GM12878 (cell line): ENCODE measurements around the gene ZNF30. TPM values are rescaled to one million over a fixed set of nuclear protein-coding genes. Genes with fewer than 3 reads are reported as not detected.

Experiments used
- ATAC-seq: fragments of 200-7000 bp; cut with Tn5 transposase; 3 replicates; pipeline ENCODE4 v1.9.1; 2020; ENCODE audit warnings: mild to moderate bottlenecking, moderate library complexity
- BruUV-seq: library from RNA; stranded (reverse); fragments of 400-500 nt; replicated peaks from 2 replicates; lab custom pipeline; 2021; lab: Mats Ljungman, UMichigan
- CTCF ChIA-PET: fragments of 300-600 bp; sonication (Branson Sonifier 250); formaldehyde crosslinking; extraction: SDS; loops from one replicate; lab custom pipeline; 2021; ENCODE audit warnings: inconsistent platforms; lab: Yijun Ruan, JAX
- POLR2A ChIA-PET: fragments of 350-600 bp; formaldehyde crosslinking; extraction: SDS; loops from one replicate; lab custom pipeline; 2021; ENCODE audit warnings: inconsistent platforms; lab: Charles Lee
- RAD21 ChIA-PET: fragments of 300-600 bp; sonication (Branson Sonifier 250); formaldehyde crosslinking; loops from one replicate; lab custom pipeline; 2023; ENCODE audit warnings: antibody characterized with exemption; ENCODE audit not compliant: unreplicated experiment; lab: Charles Lee
- SMC1A ChIA-PET: fragments of 300-600 bp; sonication (Branson Sonifier 250); formaldehyde crosslinking; loops from one replicate; lab custom pipeline; 2023; ENCODE audit not compliant: unreplicated experiment, uncharacterized antibody; lab: Charles Lee
- DNase-seq: peaks from one replicate; pipeline ENCODE4 v3.0.0-alpha.2; 2011; ENCODE audit warnings: low read depth, low spot score
- FAIRE-seq: peaks from 3 replicates; lab custom pipeline; 2011; peaks lifted over from hg19 to GRCh38; lab: Jason Lieb, UNC
- H2AFZ ChIP-seq: 2 replicates; pipeline ENCODE4 v1.6.0; 2011; ENCODE audit warnings: low read depth, low read length, control low read depth; ENCODE audit not compliant: control insufficient read depth
- H3K27ac ChIP-seq: 2 replicates; pipeline ENCODE4 v1.5.1; 2011; ENCODE audit warnings: control low read depth; ENCODE audit not compliant: control insufficient read depth, insufficient read depth
- H3K27me3 ChIP-seq, 2 experiments: replicated peaks in 1 of 2; 2 replicates each; pipeline versions ENCODE4 v1.6.0 to v1.6.1; 2011; ENCODE audit warnings: low read length in 1 of 2; ENCODE audit not compliant: control insufficient read depth in 2 of 2, insufficient read depth in 2 of 2
- H3K36me3 ChIP-seq, 2 experiments: 2 replicates each; pipeline ENCODE4 v1.5.1; 2011; ENCODE audit warnings: low read length in 1 of 2; ENCODE audit not compliant: control insufficient read depth in 2 of 2, insufficient read depth in 2 of 2
- H3K4me1 ChIP-seq: 2 replicates; pipeline ENCODE4 v1.6.1; 2011; ENCODE audit warnings: mild to moderate bottlenecking, low read length, moderate library complexity, mixed read lengths; ENCODE audit not compliant: control insufficient read depth, insufficient read depth
- H3K4me2 ChIP-seq: 2 replicates; pipeline ENCODE4 v1.6.0; 2011; ENCODE audit warnings: control low read depth; ENCODE audit not compliant: control insufficient read depth, insufficient read depth
- H3K4me3 ChIP-seq: fragments of 200-600 bp; sonication (generic); 2 replicates; pipeline ENCODE4 v1.5.1; 2016
- H3K79me2 ChIP-seq: 2 replicates; pipeline ENCODE4 v1.6.0; 2011; ENCODE audit warnings: low read length; ENCODE audit not compliant: control insufficient read depth, insufficient read depth
- H3K9ac ChIP-seq: 2 replicates; pipeline ENCODE4 v1.8.0; 2011; ENCODE audit warnings: low read length, control low read depth, mixed read lengths; ENCODE audit not compliant: control insufficient read depth, insufficient read depth
- H3K9me3 ChIP-seq: replicated peaks from 3 replicates; pipeline ENCODE4 v1.5.1; 2011; ENCODE audit warnings: mild to moderate bottlenecking, low read length; ENCODE audit not compliant: control insufficient read depth, insufficient read depth
- H4K20me1 ChIP-seq: 2 replicates; pipeline ENCODE4 v1.6.0; 2011; ENCODE audit not compliant: control insufficient read depth, insufficient read depth
- WGBS: methylation state at CpG from one replicate; pipeline ENCODE4 v1.1.6; 2016; ENCODE audit warnings: low lambda C conversion rate; ENCODE audit not compliant: insufficient replicate concordance, insufficient coverage; ENCODE audit errors: missing lambda C conversion rate; 5-methylcytosine and 5-hydroxymethylcytosine counted together
- in situ Hi-C: fragments of 300-500 bp; cut with MboI; formaldehyde crosslinking; loops from 9 replicates; pipeline ENCODE4 v1.14.3; 2018; ENCODE audit warnings: mixed read lengths
- intact Hi-C: fragments of 100-400 bp; cut with micrococcal nuclease; formaldehyde crosslinking; loops from one replicate; pipeline ENCODE4 v1.14.2; 2022; ENCODE audit not compliant: unreplicated experiment
- polyA plus RNA-seq, 11 experiments: library from polyadenylated mRNA; depleted of rRNA in 4 of 11; unstranded in 6 of 11; stranded (reverse) in 5 of 11; fragments of >200 nt; fragmentation: Nextera tagmentation in 4 of 11; fragmentation: Illumina TruSeq in 1 of 11; extraction: Ambion mirVana in 4 of 11; extraction: Trizol in 1 of 11; gene quantifications; 1 replicate in 1 of 11; 2 replicates in 10 of 11; pipeline versions ENCODE4 v1.2.1 to v1.2.3, GENCODE V29; 2011 to 2016; ENCODE audit warnings: inconsistent platforms in 2 of 11, missing spikeins in 2 of 11, low read depth in 1 of 11
- total RNA-seq, 4 experiments: library from RNA; depleted of rRNA in 3 of 4; stranded (reverse); fragments of >200 nt in 3 of 4; fragmentation: Illumina TruSeq in 1 of 4; extraction: Trizol in 1 of 4; gene quantifications; 2 replicates each; pipeline versions ENCODE4 v1.2.1 to v1.2.3, GENCODE V29; 2013 to 2021
- TF ChIP-seq, protein P1 (sequence below): fragments of 450-650 bp; IDR thresholded peaks from 2 replicates; pipeline ENCODE4 v1.6.1; 2016; ENCODE audit warnings: mild to moderate bottlenecking
- TF ChIP-seq, protein P2 (sequence below): IDR thresholded peaks from 2 replicates; pipeline ENCODE4 v1.6.1; 2012; ENCODE audit warnings: low read depth, low read length, improper control_type of control experiment

Gene ZNF30
- total and polyA plus RNA-seq, 10 of the 15 experiments (the other 5 are each of a cell fraction or from before 2014, with no cell fraction given): 0.85 to 2.3 (median 1.3) TPM

DNA sequence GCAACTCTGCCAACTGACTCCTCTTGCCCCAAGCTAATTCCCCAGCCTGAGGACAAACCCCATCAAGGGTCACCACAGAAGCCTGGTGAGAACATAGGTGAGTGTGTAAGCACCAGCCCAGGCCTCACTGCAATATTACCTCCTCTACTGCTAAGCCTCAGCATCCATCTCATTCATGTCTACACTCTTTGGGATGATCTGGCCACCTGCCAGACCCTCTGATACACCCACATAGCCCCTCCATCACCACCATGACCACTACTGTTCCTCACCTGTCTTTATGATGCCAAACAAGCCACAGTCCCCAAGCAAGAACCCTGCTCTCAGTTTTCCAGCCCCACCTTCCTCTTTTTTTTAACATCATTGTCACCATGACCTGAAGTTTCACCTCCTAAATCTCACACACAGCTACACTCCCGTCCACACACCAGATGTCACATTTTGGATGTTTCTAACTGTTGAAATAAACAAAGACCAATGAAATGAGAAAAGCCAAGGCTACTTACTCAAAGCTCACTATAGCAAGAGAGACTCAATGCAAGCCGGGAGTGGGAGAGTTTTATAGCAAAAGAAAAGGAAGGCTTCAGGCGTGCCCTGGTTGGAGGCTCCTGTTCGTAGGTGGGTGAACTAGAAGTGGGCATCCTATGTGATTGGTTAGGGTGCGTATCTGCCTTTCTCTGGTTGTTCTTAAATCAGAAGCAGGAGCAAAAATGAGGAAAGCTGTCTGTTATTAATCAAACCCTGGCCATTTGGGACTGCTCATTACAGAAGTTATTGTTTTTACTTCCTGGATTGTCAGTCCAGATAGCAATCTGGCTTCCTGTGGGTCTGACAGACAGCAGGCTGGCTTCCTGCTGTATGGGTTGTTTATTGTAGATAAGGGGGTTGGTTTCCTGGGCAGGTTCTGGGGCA lies 35.3 kb downstream of the ZNF30 start:
- WGBS: 73% methylated on average over 5 of the region's 5 CpGs
- in situ Hi-C loops: loop anchor here (25.0 kb wide), 1 partner anchor 1400 kb away; no protein-coding TSS in a partner anchor

More for the DNA sequence above, 35.3 kb downstream of the ZNF30 start:
- no peaks in the 10 kb centered on the region for H4K20me1 ChIP-seq
- no peak overlapping the region for H3K9ac ChIP-seq
- intact Hi-C loops: no loop called here
- H3K4me1 ChIP-seq: peaks cover 4% of the 10 kb centered on the region
- TF ChIP-seq, protein P1, sequence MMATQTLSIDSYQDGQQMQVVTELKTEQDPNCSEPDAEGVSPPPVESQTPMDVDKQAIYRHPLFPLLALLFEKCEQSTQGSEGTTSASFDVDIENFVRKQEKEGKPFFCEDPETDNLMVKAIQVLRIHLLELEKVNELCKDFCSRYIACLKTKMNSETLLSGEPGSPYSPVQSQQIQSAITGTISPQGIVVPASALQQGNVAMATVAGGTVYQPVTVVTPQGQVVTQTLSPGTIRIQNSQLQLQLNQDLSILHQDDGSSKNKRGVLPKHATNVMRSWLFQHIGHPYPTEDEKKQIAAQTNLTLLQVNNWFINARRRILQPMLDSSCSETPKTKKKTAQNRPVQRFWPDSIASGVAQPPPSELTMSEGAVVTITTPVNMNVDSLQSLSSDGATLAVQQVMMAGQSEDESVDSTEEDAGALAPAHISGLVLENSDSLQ: 0 out of 2 replicates have a peak, but pooled peaks have one; percentile 11
- TF ChIP-seq, protein P2, sequence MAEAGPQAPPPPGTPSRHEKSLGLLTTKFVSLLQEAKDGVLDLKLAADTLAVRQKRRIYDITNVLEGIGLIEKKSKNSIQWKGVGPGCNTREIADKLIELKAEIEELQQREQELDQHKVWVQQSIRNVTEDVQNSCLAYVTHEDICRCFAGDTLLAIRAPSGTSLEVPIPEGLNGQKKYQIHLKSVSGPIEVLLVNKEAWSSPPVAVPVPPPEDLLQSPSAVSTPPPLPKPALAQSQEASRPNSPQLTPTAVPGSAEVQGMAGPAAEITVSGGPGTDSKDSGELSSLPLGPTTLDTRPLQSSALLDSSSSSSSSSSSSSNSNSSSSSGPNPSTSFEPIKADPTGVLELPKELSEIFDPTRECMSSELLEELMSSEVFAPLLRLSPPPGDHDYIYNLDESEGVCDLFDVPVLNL: no peak
- BruUV-seq: TSS peak; percentile 44
- no peak overlapping the region for H3K27ac ChIP-seq
- DNase-seq (no peak), FAIRE-seq (peak; percentile 31), ATAC-seq (peak; percentile 24; the same call in 2 of the 3 replicates)
- peaks cover 37% of the 10 kb centered on the region for H3K9me3 ChIP-seq
- SMC1A ChIA-PET: interaction anchor here (0.6 to 2.2 kb wide), 2 partner anchors 11 to 524 kb away, joined by 4 to 7 read pairs; no protein-coding TSS in a partner anchor
- H3K4me3 ChIP-seq: peak overlapping the region; percentile 80
- POLR2A ChIA-PET: no interaction called here
- H3K36me3 ChIP-seq: peaks cover 10 to 12% of the 10 kb centered on the region in 2 experiments; a peak in 3 of 4 replicates
- H2AFZ ChIP-seq: no peak overlapping the region
- peak overlapping the region; percentile 81 for H3K4me2 ChIP-seq
- H3K27me3 ChIP-seq: no peaks in the 10 kb centered on the region
- CTCF ChIA-PET: interaction anchor here (1.2 to 1.7 kb wide), 2 partner anchors 11 to 52 kb away, joined by 4 to 5 read pairs; no protein-coding TSS in a partner anchor
- H3K79me2 ChIP-seq: peaks cover 7% of the 10 kb centered on the region
- RAD21 ChIA-PET: no interaction called here
